Stimulated activated CD8-positive, alpha-beta memory T cell treated with anti-CD3 and anti-CD28 coated beads, Interleukin-4, amount 100 ng/mL, for 1 hour (primary cell): ENCODE data around the gene ZSCAN2.

ENCODE experiments used
- DNase-seq, 2 donors: peaks; one replicate each; pipeline ENCODE4 v3.0.0-alpha.2; 2020; ENCODE audit warnings: low read depth in 2 of 2, low spot score in 1 of 2

ZSCAN2 gene

GRCh38 chr15:84668221-84668982, 67.6 kb downstream of the ZSCAN2 start:
- no peak for DNase-seq

- no peak for DNase-seq
Measured at GRCh38 chr15:84669726-84670125, 68.9 kb downstream of the ZSCAN2 start.

GRCh38 chr15:84671211-84671610, 70.4 kb downstream of the ZSCAN2 start:
- no peak for DNase-seq
